ENCODE data around the gene PTPRN2. TPM values are rescaled to one million over a fixed set of nuclear protein-coding genes. Genes with fewer than 3 reads are reported as not detected.

Gene PTPRN2
- total and polyA plus RNA-seq, 2 donors (not counting 1 experiment from before 2014, with no cell fraction given), result 0.54 to 1.2 TPM

DNA sequence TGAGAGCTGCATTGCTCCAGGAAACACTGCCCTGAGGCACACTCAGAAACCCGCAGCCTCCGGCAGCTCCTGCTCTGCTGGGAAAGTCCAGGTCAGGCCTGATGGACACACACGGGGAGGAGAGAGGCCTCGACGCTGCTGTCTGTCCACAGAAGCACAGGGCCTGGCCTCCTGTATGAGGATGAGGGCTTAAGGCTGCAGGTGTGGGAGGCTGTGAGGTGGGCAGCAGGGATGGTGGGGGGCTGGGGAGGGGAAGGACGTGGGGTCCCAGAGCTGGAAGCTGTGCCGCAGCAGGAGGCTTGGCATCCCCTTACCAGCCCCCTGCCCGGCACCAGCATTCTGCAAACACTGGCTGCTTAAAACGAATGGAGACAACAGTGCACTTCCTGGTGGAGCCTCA is 1064.7 kb downstream of the PTPRN2 start:
- no peak for DNase-seq (ENCODE audit: low read depth in 2 of 2)
- Histone ChIP-seq H3K27ac (ENCODE audit: insufficient read depth, low read length) (no peak overlapping the region), H3K9me3 (ENCODE audit: control insufficient read depth, insufficient read depth, low read depth, low read length) (no peaks in the 10 kb centered on the region), H3K79me2 (ENCODE audit: control insufficient read depth, insufficient read depth, low read length) (no peaks in the 10 kb centered on the region), H4K20me1 (ENCODE audit: control insufficient read depth, extremely low read depth, insufficient read depth, low read length) (no peaks in the 10 kb centered on the region), H3K4me1 (ENCODE audit: control insufficient read depth, extremely low read depth, insufficient read depth, low read length) (no peaks in the 10 kb centered on the region), H3K36me3 (ENCODE audit: control insufficient read depth, insufficient read depth, low read length) (no peaks in the 10 kb centered on the region), H3K9ac (ENCODE audit: insufficient read depth, low read length) (no peak overlapping the region), H3K4me2 (ENCODE audit: extremely low read depth, insufficient read depth, low read length) (no peak overlapping the region), H2AFZ (ENCODE audit: low read length) (no peak overlapping the region), H3K4me3 (replicated peaks in 1 of 4; ENCODE audit: control extremely low read depth in 1 of 4, insufficient read depth in 1 of 4, low read depth in 3 of 4, low read length in 4 of 4) (no peak overlapping the region), H3K27me3 (ENCODE audit: control insufficient read depth, insufficient read depth, low read length) (no peaks in the 10 kb centered on the region)
- TF ChIP-seq, protein P1, sequence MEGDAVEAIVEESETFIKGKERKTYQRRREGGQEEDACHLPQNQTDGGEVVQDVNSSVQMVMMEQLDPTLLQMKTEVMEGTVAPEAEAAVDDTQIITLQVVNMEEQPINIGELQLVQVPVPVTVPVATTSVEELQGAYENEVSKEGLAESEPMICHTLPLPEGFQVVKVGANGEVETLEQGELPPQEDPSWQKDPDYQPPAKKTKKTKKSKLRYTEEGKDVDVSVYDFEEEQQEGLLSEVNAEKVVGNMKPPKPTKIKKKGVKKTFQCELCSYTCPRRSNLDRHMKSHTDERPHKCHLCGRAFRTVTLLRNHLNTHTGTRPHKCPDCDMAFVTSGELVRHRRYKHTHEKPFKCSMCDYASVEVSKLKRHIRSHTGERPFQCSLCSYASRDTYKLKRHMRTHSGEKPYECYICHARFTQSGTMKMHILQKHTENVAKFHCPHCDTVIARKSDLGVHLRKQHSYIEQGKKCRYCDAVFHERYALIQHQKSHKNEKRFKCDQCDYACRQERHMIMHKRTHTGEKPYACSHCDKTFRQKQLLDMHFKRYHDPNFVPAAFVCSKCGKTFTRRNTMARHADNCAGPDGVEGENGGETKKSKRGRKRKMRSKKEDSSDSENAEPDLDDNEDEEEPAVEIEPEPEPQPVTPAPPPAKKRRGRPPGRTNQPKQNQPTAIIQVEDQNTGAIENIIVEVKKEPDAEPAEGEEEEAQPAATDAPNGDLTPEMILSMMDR (conservative IDR thresholded peaks at IDR 0.05 in 1 of 2, IDR thresholded peaks at IDR 0.05 in 1 of 2; ENCODE audit: low read depth in 1 of 2, low read length in 2 of 2), result no peak
- no peak for TF ChIP-seq EZH2 (IDR thresholded peaks at IDR 0.05; ENCODE audit: low read length, missing control alignments)

GRCh38 chr7:157522189-157522588 is 1065.4 kb downstream of the PTPRN2 start:
- no peak overlapping the region for H3K4me2 ChIP-seq (ENCODE audit: extremely low read depth, insufficient read depth, low read length)
- H3K9ac ChIP-seq (ENCODE audit: insufficient read depth, low read length), result no peak overlapping the region
- no peaks in the 10 kb centered on the region for H3K36me3 ChIP-seq (ENCODE audit: control insufficient read depth, insufficient read depth, low read length)
- no peaks in the 10 kb centered on the region for H3K27me3 ChIP-seq (ENCODE audit: control insufficient read depth, insufficient read depth, low read length)
- no peak overlapping the region for H3K27ac ChIP-seq (ENCODE audit: insufficient read depth, low read length)
- TF ChIP-seq EZH2 (IDR thresholded peaks at IDR 0.05; ENCODE audit: low read length, missing control alignments), result no peak
- TF ChIP-seq, protein P1 (conservative IDR thresholded peaks at IDR 0.05 in 1 of 2, IDR thresholded peaks at IDR 0.05 in 1 of 2; ENCODE audit: low read depth in 1 of 2, low read length in 2 of 2), result no peak
- no peaks in the 10 kb centered on the region for H3K4me1 ChIP-seq (ENCODE audit: control insufficient read depth, extremely low read depth, insufficient read depth, low read length)
- no peak overlapping the region for H2AFZ ChIP-seq (ENCODE audit: low read length)
- H3K79me2 ChIP-seq (ENCODE audit: control insufficient read depth, insufficient read depth, low read length), result no peaks in the 10 kb centered on the region
- H4K20me1 ChIP-seq (ENCODE audit: control insufficient read depth, extremely low read depth, insufficient read depth, low read length), result no peaks in the 10 kb centered on the region
- H3K9me3 ChIP-seq (ENCODE audit: control insufficient read depth, insufficient read depth, low read depth, low read length), result no peaks in the 10 kb centered on the region
- no peak for DNase-seq (ENCODE audit: low read depth in 2 of 2)
- no peak overlapping the region for H3K4me3 ChIP-seq (replicated peaks in 1 of 4; ENCODE audit: control extremely low read depth in 1 of 4, insufficient read depth in 1 of 4, low read depth in 3 of 4, low read length in 4 of 4)

- Histone ChIP-seq H3K4me1 (ENCODE audit: control insufficient read depth, extremely low read depth, insufficient read depth, low read length) (no peaks in the 10 kb centered on the region), H3K27ac (ENCODE audit: insufficient read depth, low read length) (no peak overlapping the region), H3K4me3 (replicated peaks in 1 of 4; ENCODE audit: control extremely low read depth in 1 of 4, insufficient read depth in 1 of 4, low read depth in 3 of 4, low read length in 4 of 4) (no peak overlapping the region), H4K20me1 (ENCODE audit: control insufficient read depth, extremely low read depth, insufficient read depth, low read length) (no peaks in the 10 kb centered on the region), H2AFZ (ENCODE audit: low read length) (no peak overlapping the region), H3K9me3 (ENCODE audit: control insufficient read depth, insufficient read depth, low read depth, low read length) (no peaks in the 10 kb centered on the region), H3K4me2 (ENCODE audit: extremely low read depth, insufficient read depth, low read length) (no peak overlapping the region), H3K79me2 (ENCODE audit: control insufficient read depth, insufficient read depth, low read length) (no peaks in the 10 kb centered on the region), H3K9ac (ENCODE audit: insufficient read depth, low read length) (no peak overlapping the region), H3K36me3 (ENCODE audit: control insufficient read depth, insufficient read depth, low read length) (no peaks in the 10 kb centered on the region), H3K27me3 (ENCODE audit: control insufficient read depth, insufficient read depth, low read length) (no peaks in the 10 kb centered on the region)
- TF ChIP-seq EZH2 (IDR thresholded peaks at IDR 0.05; ENCODE audit: low read length, missing control alignments), result no peak
- TF ChIP-seq, protein P1 (conservative IDR thresholded peaks at IDR 0.05 in 1 of 2, IDR thresholded peaks at IDR 0.05 in 1 of 2; ENCODE audit: low read depth in 1 of 2, low read length in 2 of 2), result no peak
- DNase-seq (ENCODE audit: low read depth in 2 of 2), result no peak
Measured at GRCh38 chr7:157521752-157522151, 1065.9 kb downstream of the PTPRN2 start.

Data from fibroblast of lung (primary cell).